ENCODE results near the gene TRIM47. TPM values are rescaled to one million over a fixed set of nuclear protein-coding genes. Genes with fewer than 3 reads are reported as not detected.
"Not testable (repeated sequence)": the region's sequence is repeated elsewhere in the genome, so short reads cannot be mapped to it uniquely, and the experiment has no call there.

The TRIM47 gene
- total RNA-seq, 2 experiments from 2014 or later, result 33.9 to 43.4 TPM

DNA sequence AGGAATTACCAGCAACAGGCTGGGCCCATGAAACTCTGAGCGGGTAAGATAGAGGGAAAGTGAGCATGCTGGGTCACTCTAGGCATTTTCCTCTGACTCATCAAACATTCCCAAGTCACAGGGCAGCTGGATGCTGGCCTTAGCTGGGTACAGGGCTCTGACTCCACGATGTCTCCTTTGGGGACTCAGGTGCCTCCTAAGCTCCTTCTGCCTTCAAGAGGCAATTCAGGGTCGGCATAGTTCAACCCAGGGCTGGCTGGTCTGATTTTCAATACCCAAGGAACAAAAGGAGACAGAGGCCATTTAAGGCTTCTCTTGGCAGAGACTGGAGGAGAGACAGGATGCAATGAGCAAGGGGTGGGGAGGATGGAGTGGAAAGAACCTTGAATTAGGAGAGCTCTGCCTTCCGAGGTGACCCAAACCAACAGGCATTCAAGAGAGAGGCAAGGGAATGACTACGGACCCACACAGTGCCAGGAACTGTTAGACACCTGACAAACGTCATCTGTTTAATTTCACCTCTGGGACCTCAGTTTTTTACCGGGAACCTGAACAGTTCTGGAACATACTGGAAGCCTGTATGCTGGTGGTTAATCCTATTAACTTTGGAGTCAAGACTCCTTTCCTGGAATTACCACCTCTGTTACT lies 24.2 kb downstream of the TRIM47 start:
- POLR2A ChIA-PET, result interaction anchor here (0.6 kb wide), 1 partner anchor 9 kb away, joined by 3 read pairs; no protein-coding TSS in a partner anchor
- H3K27me3 Mint-ChIP-seq, result no peaks in the 10 kb centered on the region
- H3K27ac Mint-ChIP-seq, result no peak overlapping the region
- CTCF ChIA-PET, result interaction anchor here (0.8 to 2.9 kb wide), 13 partner anchors 9 to 222 kb away, joined by 3 to 30 read pairs (median 6); partner anchors contain the start of genes GALK1, TRIM47 and UNC13D
- H3K36me3 Mint-ChIP-seq (ENCODE audit: low read depth), result peaks cover 15% of the 10 kb centered on the region
- H3K4me1 Mint-ChIP-seq, result peaks cover 33% of the 10 kb centered on the region
- H3K9me3 Mint-ChIP-seq, result no peaks in the 10 kb centered on the region
- H3K4me3 Mint-ChIP-seq, result no peak overlapping the region
- DNase-seq, result no peak

DNA sequence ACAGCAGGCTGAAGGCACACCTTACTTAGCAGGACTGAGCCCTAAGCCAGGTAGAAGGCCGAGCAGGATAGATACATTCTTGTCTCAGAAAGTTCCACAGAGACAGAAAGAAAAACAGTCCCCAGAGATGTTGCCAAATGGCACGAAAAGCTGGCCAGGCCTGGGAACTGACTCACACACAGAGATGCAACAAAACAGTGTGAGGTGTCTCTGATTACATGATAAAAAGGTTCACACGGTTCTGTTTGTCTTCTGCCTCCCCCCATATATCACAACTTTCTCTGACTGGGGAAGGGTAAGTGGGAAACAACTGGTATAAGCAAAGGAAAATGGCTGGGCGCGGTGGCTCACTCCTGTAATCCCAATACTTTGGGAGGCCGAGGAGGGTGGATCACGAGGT lies 24.9 kb downstream of the TRIM47 start:
- H3K27ac Mint-ChIP-seq, result no peak overlapping the region

DNA sequence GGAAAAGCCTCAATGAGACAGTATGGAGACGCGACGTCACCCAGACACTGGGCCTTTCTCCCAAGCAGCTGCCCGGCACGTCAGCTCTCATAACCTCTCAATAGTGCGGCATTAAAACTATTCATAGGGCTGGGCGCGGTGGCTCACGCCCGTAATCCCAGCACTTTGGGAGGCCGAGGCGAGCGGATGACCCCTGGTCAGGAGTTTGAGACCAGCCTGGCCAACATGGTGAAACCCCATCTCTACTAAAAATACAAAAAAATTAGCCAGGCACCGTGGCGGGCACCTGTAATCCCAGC lies 26.7 kb downstream of the TRIM47 start:
- peaks cover 27% of the 10 kb centered on the region for H3K4me1 Mint-ChIP-seq
- POLR2A ChIA-PET, H3K27ac Mint-ChIP-seq, H3K9me3 Mint-ChIP-seq, H3K4me3 Mint-ChIP-seq, H3K27me3 Mint-ChIP-seq, DNase-seq, CTCF ChIA-PET: not testable (repeated sequence)
- peaks cover 28% of the 10 kb centered on the region for H3K36me3 Mint-ChIP-seq (ENCODE audit: low read depth)

More for the DNA sequence above, 24.9 kb downstream of the TRIM47 start:
- H3K4me3 Mint-ChIP-seq, result no peak overlapping the region
- H3K9me3 Mint-ChIP-seq, result no peaks in the 10 kb centered on the region
- DNase-seq, result no peak
- ChIA-PET POLR2A (no interaction called here), CTCF (interaction anchor here (0.8 to 2.9 kb wide), 7 partner anchors 9 to 221 kb away, joined by 3 to 30 read pairs (median 3); partner anchors contain the start of genes GALK1 and UNC13D)
- no peaks in the 10 kb centered on the region for H3K27me3 Mint-ChIP-seq
- peaks cover 30% of the 10 kb centered on the region for H3K4me1 Mint-ChIP-seq
- H3K36me3 Mint-ChIP-seq (ENCODE audit: low read depth), result peaks cover 16% of the 10 kb centered on the region

DNA sequence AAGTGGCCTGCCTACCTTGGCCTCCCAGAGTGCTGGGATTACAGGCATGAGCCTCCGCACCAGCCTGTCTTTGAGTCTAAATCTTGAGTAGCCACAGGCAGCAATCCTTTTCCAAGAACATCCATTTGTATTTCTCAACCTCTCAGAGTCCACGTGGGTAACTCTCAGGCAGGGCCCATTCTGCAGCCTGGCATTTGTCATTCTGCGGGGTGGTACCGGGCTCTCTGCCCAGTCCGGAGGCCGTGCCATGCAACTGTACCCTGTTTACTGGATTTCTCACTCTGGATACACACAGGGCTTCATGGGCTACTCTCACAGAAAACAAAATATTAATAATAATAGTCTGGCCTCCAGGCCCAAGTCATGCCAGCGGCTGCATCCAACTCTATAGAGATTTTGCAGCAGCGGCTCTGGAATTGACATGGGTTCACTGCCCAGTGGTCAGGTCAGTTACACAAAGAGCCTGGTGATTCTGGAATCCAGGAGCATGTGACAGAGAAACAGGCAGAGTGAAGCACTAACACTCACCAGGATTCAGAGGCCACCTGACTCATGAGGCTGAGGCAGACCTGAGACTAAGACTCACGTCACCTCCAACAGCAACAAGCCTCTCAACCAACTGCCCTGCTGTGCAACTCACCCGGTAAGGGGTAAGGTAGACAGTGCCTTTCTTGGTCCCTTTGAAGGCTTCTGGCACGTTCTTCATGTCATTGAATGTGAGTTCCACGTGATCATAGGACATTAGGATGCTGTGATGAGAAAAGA lies 27.3 kb downstream of the TRIM47 start:
- Mint-ChIP-seq H3K36me3 (ENCODE audit: low read depth) (peaks cover 32% of the 10 kb centered on the region), H3K4me3 (no peak overlapping the region), H3K27ac (no peak overlapping the region), H3K27me3 (no peaks in the 10 kb centered on the region), H3K4me1 (peaks cover 23% of the 10 kb centered on the region), H3K9me3 (no peaks in the 10 kb centered on the region)
- DNase-seq, result no peak
- ChIA-PET CTCF (interaction anchor here (1.2 to 8.0 kb wide), 4 partner anchors 11 to 76 kb away, joined by 4 to 48 read pairs (median 6); no protein-coding TSS in a partner anchor), POLR2A (no interaction called here)

DNA sequence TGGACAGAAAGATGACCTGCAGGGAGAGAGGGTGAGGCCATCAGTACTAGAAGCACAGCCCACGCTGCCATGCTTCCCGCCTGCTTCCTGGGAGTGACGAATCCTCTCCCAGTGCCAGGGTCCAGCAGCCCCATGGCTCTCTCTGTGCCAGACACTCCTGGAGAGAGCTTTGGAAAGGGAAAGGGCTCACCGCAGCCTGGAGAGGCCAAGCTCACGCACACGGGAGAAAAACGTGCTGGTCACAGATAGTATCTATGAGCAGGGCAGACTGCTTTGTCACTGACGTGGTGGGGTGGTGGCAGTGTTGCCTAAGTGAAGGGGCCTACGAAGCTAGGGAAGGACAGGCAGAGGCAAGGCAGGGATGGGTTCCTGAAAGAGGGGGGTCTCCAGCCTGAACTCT lies 28.7 kb downstream of the TRIM47 start:
- Mint-ChIP-seq H3K27ac (no peak overlapping the region), H3K4me3 (no peak overlapping the region), H3K36me3 (ENCODE audit: low read depth) (peaks cover 40% of the 10 kb centered on the region), H3K4me1 (peaks cover 37% of the 10 kb centered on the region), H3K9me3 (no peaks in the 10 kb centered on the region), H3K27me3 (no peaks in the 10 kb centered on the region)
- ChIA-PET POLR2A (no interaction called here), CTCF (interaction anchor here (0.9 to 8.0 kb wide), 10 partner anchors 8 to 96 kb away, joined by 3 to 48 read pairs (median 4); no protein-coding TSS in a partner anchor)
- DNase-seq, result no peak

DNA sequence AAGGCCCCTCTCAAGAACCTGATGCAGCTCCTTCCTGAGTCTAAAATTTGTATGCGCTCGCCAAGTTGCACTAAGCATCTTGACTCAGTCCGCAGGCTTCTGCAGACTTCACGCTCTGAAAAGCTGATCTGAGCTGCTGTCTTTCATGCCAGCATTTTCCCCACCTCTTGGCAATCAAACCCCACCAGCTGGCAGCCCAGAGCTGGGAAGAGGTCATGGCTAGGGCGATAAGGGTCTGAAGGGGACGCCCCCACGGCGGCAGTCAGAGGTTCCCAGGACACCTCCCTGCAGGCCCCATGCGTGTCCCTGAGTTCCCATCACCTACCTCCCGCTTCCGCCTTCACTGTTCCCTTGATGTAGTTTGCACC lies 29.1 kb downstream of the TRIM47 start:
- ChIA-PET POLR2A (no interaction called here), CTCF (interaction anchor here (0.9 to 8.0 kb wide), 8 partner anchors 9 to 96 kb away, joined by 3 to 48 read pairs (median 4); no protein-coding TSS in a partner anchor)
- DNase-seq, result no peak
- H3K36me3 Mint-ChIP-seq (ENCODE audit: low read depth), result peaks cover 40% of the 10 kb centered on the region
- H3K27me3 Mint-ChIP-seq, result no peaks in the 10 kb centered on the region
- H3K9me3 Mint-ChIP-seq, result no peaks in the 10 kb centered on the region
- no peak overlapping the region for H3K4me3 Mint-ChIP-seq
- H3K4me1 Mint-ChIP-seq, result peaks cover 34% of the 10 kb centered on the region
- no peak overlapping the region for H3K27ac Mint-ChIP-seq

DNA sequence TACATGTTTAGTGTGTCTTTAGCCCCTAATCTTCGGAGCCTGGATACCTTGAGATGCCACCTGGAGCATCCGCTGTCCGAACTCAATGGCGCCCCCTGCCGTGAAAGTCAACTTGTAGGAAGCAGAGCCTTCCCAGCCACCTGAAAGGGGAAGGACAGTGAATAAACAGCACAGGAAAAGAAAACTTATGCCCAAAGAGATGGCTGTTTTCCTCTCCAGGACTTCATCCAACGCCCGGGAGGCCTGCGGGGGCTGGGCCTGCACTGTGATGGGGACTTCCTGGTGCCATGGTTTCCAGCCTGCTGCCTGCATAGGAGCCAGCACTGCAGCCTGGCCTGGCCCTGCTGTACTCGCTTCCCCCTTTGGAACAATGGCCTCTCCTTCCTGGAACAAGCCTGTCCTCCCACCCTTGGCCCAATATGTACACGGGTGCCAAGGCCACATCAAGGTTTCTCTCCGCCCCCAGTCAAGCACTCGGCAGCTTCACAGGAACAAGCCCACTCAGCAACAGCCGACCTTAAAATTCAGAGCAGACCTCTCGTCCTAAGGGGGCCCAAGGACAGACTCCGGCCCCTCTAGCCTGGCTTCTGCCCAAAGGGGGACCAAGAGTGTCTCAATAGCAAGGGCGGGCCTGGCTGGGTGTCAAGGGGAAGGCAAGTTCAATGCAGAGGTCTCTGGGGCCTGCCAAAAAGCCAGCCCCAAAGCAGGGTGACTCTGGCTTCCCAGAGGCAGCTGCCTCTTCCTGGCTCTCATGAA lies 29.7 kb downstream of the TRIM47 start:
- CTCF ChIA-PET, result interaction anchor here (0.8 to 8.0 kb wide), 13 partner anchors 9 to 95 kb away, joined by 3 to 48 read pairs (median 4); partner anchors contain the start of gene UNK
- Mint-ChIP-seq H3K4me1 (peaks cover 33% of the 10 kb centered on the region), H3K36me3 (ENCODE audit: low read depth) (peaks cover 40% of the 10 kb centered on the region), H3K9me3 (no peaks in the 10 kb centered on the region), H3K27ac (peak overlapping the region; percentile 74), H3K27me3 (no peaks in the 10 kb centered on the region), H3K4me3 (no peak overlapping the region)
- POLR2A ChIA-PET, result interaction anchor here (0.5 to 0.6 kb wide), 3 partner anchors 50 to 415 kb away, joined by 3 to 6 read pairs (median 3); no protein-coding TSS in a partner anchor
- peak; percentile 86 for DNase-seq

DNA sequence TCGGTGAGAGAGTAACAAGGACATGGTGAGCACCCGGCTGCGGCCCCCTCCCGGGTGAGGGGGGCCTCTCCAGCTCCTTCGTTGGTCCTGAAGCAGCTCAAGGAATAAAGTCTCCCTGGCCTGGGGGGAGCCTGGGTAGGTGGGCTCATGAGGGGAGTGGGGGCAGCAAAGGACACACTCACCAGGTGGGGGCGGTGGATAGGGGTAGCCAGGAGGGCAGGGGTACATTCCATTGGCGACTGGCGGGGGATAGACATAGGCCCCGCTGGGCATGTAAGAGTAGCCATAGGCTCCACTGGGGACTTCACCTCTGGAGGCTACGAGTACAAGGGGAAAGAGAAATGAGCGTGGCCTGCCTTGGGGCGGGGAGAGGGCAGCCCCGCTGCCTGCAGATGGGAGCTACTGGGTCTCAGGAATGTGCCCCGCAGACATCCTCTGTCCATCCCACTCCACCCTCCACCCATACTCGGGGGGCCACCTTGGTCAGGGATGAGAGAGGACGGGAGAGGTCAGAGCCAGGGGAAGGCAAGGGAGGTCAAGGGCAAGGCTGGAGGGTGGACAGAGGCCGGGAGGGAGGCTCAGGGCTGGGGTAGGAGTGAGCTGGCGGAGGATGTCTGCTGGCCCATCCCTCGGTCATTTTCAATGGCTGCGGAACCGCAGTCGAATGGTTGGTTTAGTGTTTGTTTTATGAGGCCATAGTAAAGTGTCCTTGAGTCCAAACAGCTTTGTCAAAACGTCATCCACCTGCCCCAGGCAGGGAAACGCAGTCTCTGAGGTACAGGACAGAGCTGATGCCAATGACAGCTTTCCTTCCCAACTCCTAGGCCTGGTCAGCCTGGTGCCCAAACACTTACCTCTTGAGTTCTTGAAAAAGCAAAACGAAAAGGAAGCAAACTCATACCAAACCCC lies 30.5 kb downstream of the TRIM47 start:
- H3K9me3 Mint-ChIP-seq, result no peaks in the 10 kb centered on the region
- POLR2A ChIA-PET, result interaction anchor here (0.5 to 0.6 kb wide), 4 partner anchors 49 to 414 kb away, joined by 3 to 6 read pairs (median 4); no protein-coding TSS in a partner anchor
- CTCF ChIA-PET, result interaction anchor here (0.6 to 8.0 kb wide), 12 partner anchors 10 to 98 kb away, joined by 3 to 48 read pairs (median 3); partner anchors contain the start of gene UNK
- H3K4me3 Mint-ChIP-seq, result no peak overlapping the region
- H3K36me3 Mint-ChIP-seq (ENCODE audit: low read depth), result peaks cover 44% of the 10 kb centered on the region
- peaks cover 29% of the 10 kb centered on the region for H3K4me1 Mint-ChIP-seq
- no peaks in the 10 kb centered on the region for H3K27me3 Mint-ChIP-seq
- no peak for DNase-seq
- H3K27ac Mint-ChIP-seq, result peak overlapping the region; percentile 74

DNA sequence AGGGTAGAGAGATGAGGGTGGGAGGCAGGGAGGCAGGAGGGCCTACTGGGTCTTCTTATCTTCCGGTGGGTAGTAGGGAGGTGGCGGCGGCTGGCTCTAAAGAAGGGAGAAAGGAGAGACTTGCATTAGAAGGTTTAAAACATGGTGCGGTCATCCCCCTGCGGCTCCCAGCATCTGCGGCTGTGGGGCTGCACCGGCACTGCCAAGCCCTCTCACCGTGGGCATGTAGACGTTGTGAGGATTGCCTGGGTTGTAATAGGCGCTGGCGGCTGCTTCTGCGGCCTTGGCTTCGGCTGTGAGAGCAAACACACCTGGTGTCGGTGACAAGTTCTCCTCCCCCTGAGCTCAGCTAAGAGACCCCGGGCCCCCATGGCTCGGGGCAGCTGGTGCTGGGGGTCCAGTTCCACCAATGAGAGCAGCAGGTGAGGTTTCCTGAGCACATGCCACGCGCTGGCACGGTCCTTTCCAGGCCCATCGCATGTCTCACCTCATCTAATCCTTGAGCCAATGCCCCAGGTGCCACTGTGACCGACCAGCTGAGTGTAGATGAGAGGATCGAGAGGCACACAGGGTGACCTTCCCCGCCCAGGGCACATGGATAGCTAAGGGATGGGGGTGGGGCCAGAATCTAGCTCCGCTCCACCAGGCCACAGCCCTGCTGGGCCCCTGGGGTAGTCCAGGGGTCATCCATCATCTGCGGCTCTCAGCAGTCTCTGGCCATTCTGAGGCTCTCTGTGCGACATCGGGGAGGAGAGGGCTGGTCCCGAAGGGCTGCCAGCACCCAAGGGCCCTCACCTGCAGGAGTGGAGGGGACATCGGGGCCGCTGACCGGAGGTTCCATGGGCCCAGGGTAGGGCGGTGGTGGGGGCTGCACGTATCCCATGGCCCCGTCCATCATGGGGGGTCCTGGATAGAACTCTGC lies 31.4 kb downstream of the TRIM47 start:
- DNase-seq, result no peak
- Mint-ChIP-seq H3K27me3 (no peaks in the 10 kb centered on the region), H3K9me3 (no peaks in the 10 kb centered on the region), H3K36me3 (ENCODE audit: low read depth) (peaks cover 46% of the 10 kb centered on the region), H3K4me3 (no peak overlapping the region), H3K4me1 (peaks cover 30% of the 10 kb centered on the region), H3K27ac (peak overlapping the region; percentile 13)
- ChIA-PET POLR2A (interaction anchor here (0.6 to 1.2 kb wide), 2 partner anchors 8 to 71 kb away, joined by 4 read pairs; partner anchors contain the start of gene WBP2), CTCF (interaction anchor here (0.6 to 8.0 kb wide), 14 partner anchors 8 to 97 kb away, joined by 3 to 48 read pairs (median 4); partner anchors contain the start of genes GALK1, UNK and WBP2)

DNA sequence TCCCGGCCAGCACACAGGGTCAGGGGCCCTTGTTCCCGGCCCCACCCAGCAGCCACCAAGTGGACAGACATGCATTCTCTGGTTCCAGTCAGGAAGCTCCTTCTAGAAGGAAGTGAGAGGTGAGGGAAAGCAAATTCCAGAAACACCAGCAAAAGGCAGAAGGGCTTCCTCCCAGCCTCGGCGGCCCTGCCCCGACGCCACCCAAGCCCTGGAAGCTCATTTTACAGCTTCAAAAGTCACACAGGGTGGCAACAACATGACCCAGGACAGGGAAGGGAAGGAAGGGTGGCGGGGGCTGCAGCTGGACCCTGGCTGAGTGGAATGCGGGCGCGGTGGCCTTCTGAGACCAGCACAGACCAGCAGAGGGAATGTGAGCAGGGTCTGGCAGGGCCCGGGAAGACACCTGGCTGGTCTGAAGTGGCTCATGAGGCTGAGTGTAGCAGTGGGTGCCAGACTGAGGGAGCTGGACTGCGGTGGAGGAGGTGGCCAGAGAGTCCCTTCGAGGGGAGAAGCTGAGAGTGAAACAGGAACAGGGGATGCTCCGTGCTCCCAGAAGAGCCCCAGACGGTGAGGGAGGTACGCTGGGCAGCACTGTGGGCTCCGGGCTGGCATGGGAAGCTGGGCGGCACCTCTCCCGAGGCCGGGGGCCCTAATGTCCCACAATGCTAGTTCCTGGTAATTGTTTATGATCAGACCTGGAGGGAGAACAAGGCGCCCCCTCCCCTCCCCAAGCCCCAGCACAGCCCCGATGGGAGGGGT lies 32.3 kb downstream of the TRIM47 start:
- peak overlapping the region; percentile 80 for H3K27ac Mint-ChIP-seq
- no peaks in the 10 kb centered on the region for H3K9me3 Mint-ChIP-seq
- H3K4me1 Mint-ChIP-seq, result peaks cover 30% of the 10 kb centered on the region
- no peak for DNase-seq
- H3K4me3 Mint-ChIP-seq, result peak overlapping the region; percentile 36
- ChIA-PET POLR2A (interaction anchor here (1.2 kb wide), 1 partner anchor 9 kb away, joined by 4 read pairs; the partner anchor contains the start of gene WBP2), CTCF (interaction anchor here (0.6 to 8.0 kb wide), 14 partner anchors 8 to 379 kb away, joined by 3 to 48 read pairs (median 3); partner anchors contain the start of genes GALK1 and WBP2)
- no peaks in the 10 kb centered on the region for H3K27me3 Mint-ChIP-seq
- peaks cover 41% of the 10 kb centered on the region for H3K36me3 Mint-ChIP-seq (ENCODE audit: low read depth)
